Upper lobe of left lung (tissue), 4 donors: ENCODE results near the gene THBS3.
A peak's percentile ranks its signal among the peaks of the same experiment; 100 is the strongest.

ENCODE experiments used
- EP300 ChIP-seq, 4 donors: sonication (generic); formaldehyde crosslinking; IDR thresholded peaks; one replicate each; pipeline ENCODE4 v1.5.1; 2017; ENCODE audit warnings: antibody characterized with exemption in 4 of 4, control low read depth in 2 of 4
- POLR2A ChIP-seq, 4 donors: fragments of 450-650 bp; IDR thresholded peaks; one replicate each; pipeline ENCODE4 v1.5.1; 2016 to 2017; ENCODE audit warnings: antibody characterized with exemption in 4 of 4, mild to moderate bottlenecking in 2 of 4
- POLR2AphosphoS5 ChIP-seq, 2 donors: sonication (generic); formaldehyde crosslinking; IDR thresholded peaks; one replicate each; pipeline ENCODE4 v1.5.1; 2017; ENCODE audit warnings: antibody characterized with exemption in 2 of 2
- TF ChIP-seq, protein P1 (sequence below), 6 experiments: fragments of 450-650 bp in 4 of 6; fragments of 200-600 bp in 2 of 6; sonication (generic) in 2 of 6; IDR thresholded peaks; one replicate each; pipeline ENCODE4 v1.5.1; 2016 to 2019; ENCODE audit warnings: antibody characterized with exemption in 6 of 6

DNA sequence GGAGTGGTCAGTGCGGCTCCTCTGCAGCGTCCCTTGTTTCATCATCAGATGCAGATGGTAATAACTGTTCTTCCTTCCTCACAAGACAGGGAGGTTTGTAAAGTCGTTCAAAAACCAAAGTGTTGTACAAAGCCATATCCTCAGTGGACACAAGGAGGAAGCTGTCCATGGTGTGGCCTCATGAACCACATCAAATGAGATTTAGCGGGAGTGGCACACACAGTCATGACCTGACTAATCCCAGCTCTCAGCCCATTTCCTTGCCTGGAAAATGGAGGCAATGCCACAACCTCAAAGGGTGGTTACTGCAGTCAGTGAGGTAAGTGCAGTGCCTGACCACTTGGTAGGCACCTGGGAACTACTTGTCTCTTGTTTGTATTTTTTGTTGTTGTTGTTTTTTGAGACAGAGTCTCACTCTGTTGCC lies 34.2 kb upstream of the THBS3 start:
- TF ChIP-seq, protein P1, sequence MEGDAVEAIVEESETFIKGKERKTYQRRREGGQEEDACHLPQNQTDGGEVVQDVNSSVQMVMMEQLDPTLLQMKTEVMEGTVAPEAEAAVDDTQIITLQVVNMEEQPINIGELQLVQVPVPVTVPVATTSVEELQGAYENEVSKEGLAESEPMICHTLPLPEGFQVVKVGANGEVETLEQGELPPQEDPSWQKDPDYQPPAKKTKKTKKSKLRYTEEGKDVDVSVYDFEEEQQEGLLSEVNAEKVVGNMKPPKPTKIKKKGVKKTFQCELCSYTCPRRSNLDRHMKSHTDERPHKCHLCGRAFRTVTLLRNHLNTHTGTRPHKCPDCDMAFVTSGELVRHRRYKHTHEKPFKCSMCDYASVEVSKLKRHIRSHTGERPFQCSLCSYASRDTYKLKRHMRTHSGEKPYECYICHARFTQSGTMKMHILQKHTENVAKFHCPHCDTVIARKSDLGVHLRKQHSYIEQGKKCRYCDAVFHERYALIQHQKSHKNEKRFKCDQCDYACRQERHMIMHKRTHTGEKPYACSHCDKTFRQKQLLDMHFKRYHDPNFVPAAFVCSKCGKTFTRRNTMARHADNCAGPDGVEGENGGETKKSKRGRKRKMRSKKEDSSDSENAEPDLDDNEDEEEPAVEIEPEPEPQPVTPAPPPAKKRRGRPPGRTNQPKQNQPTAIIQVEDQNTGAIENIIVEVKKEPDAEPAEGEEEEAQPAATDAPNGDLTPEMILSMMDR (IDR thresholded peaks at IDR 0.05), result peak in 2 of 6 experiments; percentile 4 to 15
- TF ChIP-seq EP300 (IDR thresholded peaks at IDR 0.05), result no peak
- no peak for TF ChIP-seq POLR2A (IDR thresholded peaks at IDR 0.05)
- TF ChIP-seq POLR2AphosphoS5 (IDR thresholded peaks at IDR 0.05), result peak in 1 of 2 donors; percentile 14
